HG03097 (cell line): ENCODE measurements around the gene PRR3.
A peak's percentile ranks its signal among the peaks of the same experiment; 100 is the strongest.

ENCODE experiments used
- ATAC-seq: cut with Tn5 transposase; IDR thresholded peaks from one replicate; pipeline ENCODE4 v1.9.1; 2021; ENCODE audit not compliant: unreplicated experiment, low FRiP score

The PRR3 gene

DNA sequence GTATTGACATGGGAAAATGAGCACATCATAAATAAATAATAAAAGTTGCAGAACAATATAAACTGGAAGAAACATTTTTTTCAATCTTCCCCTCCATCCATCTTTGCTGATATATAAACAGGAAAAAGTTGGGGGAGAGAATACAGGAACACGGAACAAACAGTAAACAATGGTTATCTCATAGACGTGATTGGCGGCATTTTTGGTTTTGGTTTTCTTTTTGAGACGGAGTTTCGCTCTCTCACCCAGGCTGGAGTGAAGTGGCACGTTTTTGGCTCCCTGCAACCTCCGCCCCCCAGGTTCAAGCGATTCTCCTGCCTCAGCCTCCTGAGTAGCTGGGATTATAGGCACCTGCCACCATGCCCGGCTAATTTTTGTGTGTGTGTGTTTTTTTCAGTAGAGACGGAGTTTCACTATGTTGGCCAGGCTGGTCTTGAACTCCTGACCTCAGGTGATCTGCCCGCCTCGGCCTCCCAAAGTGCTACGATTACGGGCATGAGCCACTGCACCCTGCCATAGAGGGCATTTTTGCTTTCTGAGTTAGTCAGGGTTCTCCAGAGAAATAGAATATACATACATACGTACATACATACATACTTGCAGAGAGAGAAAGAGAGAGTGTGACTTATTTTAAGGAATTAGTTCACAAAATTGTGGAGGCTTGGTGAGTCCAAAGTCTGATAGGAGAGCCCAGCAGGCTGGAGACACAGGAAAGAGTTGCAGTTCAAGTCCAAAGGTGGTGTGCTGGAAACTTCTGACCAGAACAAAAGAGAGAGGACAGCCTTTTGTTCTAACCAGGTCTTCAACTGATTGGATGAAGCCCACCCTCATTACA lies 23.4 kb upstream of the PRR3 start:
- ATAC-seq, result no peak

DNA sequence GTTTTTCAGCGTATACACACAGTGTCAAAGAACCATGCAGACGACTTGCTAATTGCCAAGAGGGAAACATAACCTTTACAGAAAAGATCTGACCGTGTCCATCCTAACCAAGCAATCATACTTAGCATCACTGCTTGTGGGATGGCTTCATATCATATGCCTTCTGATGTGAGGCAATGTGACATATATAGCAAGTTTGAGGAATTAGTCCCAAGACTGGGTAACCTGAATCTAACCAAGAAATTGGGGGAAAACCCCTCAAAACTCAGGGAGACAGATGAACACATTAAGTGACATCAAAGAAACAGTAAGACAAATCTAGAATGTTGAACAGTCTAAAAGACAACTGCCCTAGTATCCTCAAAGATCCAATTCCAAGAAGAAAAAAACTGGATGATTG lies 19.2 kb upstream of the PRR3 start:
- no peak for ATAC-seq

DNA sequence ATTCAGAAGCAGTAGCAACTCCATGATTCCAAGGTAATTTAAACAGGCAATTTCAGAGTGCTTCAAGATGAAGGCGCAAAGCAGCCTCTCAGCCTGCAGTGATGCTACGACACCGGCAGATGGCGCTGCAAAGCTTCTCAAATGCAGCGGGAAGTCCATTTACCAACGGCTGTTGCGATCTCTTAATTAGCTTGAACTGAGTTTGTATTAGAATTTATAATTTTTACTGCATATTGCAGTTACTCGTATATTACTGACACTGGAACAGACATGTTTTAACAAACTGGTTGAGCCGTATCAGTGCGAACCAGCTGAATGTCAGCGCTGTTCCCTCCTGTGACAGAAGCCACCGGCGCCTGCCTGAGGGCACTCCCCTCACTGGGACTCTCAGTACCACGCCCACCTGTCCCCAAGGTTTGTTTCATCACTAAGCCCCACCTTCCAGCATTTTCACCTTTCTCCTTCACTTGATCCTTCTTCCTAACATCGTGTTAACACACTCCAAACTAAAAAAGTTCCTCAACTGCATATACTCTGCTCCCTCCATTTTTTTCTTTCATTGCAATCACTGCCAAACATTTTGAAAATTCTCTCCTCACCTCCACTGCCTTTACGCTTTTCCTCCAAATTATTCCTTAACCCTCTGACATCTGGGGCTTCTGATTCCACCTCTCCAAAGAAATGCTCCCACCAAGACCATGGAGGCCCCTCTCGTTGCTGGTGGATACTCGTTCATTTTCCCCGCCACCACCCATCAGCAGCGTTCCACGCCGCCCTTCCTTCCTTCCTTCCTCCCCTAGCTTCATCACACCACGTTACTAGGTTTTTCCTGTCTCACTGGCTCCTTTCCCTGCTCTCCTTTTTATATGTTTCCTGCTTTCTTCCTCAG lies 15.3 kb upstream of the PRR3 start:
- ATAC-seq, result no peak

DNA sequence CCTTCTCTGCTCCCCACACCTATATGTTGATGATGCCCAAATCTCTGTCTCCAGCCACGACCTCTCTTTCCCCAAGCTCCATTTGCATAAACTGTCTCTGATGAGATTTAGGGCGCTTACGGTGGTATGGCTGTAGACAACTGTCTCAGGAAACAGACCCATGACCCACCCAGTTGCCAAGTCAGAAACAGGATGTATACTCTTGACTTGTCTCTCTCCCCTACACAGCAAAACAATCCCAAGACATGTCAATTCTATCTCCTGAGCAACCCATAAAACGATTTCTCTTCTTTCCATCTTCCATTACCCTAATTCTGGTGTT lies 14.7 kb upstream of the PRR3 start:
- no peak for ATAC-seq

DNA sequence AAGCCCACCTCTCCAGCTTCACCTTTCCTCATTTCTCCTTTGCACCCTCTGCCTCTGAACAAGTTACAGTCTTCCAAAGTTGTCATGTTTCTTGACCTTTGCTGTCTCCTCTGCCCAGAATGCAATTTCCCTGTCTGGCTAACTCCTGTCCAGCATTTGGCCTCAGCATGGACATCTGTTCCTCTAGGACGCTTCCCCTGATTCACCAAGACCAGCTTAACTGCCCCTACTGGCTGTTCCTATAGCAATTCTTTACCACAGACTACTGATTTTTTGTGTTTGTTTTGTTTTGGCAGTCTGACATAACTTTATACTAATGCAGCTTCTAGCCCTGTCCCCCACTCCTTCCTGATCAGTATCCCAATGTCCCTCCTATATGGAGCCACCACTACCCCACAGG lies 14.2 kb upstream of the PRR3 start:
- ATAC-seq, result no peak

DNA sequence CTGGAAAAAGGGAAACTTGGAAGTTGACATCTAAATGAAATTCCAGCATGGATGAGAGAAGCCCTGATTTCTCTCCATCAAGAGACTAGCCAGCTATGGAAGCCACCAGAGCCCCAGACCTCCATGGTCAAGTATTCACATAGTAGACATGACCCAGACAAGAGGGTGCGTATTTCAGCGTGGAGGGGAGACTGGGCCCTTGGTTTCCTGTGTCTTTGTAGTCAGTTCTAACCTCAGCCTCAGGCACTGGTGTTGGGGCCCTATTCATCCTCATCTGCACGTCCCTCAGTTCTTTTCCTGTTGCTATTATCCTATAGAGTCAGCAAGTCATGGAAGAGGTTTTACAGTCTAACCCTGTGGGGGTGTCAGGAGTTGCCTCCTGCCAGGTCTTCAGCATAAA lies 13.3 kb upstream of the PRR3 start:
- ATAC-seq, result no peak

DNA sequence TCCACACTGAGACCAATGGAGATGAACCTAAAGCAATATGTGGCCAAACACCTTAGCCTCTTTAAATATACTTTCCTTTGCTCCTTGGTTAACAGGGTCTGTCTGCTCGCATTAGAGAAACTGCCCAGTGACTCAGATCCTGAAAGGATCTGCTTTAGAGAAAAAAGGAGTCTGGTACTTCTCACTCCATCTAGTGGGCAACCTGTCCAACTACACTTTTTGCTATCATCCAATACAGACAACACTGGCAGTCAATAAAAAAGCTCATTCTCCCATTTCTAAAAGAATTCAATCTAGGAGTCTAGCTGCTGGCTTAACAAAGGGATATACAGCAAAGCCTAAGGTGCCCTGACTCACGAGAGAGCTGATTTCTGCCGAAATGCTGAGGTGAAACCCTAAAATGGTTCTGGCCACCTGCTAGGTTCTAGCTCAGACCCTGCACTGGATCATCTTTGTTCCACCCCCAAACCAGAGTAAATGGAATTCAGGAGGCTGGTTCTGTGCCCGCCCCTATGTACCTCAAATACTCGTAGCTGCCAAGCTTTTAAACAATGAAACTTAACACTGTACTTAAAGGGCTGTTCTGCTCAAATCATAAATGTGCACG lies 12.3 kb upstream of the PRR3 start:
- ATAC-seq, result no peak

DNA sequence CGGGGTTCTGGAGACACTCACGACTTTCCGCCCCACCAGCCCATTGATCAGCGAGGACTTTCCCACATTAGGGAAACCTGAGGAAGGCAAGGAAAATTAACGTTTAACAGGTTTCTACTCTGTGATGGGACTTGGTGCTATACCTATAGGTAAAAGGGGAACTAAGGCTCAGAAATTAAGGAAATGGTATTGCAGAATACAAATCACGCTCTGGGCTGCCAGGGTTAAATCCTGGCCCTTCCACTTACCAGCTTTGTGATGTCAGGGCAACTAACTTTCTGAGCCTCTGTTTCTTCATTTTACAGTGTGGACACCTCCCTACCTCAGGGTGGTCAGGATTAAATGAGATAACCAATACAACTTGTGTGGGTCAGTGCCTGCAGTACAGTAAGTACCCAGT lies 9.6 kb upstream of the PRR3 start:
- no peak for ATAC-seq

DNA sequence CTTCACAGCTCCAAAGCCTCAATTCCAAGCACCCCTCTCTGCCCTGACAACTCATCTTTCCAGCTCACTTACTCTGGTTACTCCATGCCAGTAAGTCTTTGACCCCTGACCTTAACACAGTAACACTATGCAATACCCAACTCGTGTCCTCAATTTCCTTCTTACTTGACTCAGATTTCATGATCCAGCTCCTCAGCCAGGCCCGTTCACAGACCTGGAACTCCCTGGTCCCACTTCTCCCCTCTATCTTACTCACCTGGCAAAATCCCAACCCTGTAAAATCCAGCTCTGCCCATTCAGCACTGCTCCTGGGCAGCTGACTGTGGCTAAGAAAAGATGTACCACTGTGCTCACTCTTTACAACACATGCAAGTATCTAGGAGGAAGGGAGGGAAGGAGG lies 8.7 kb upstream of the PRR3 start:
- no peak for ATAC-seq

DNA sequence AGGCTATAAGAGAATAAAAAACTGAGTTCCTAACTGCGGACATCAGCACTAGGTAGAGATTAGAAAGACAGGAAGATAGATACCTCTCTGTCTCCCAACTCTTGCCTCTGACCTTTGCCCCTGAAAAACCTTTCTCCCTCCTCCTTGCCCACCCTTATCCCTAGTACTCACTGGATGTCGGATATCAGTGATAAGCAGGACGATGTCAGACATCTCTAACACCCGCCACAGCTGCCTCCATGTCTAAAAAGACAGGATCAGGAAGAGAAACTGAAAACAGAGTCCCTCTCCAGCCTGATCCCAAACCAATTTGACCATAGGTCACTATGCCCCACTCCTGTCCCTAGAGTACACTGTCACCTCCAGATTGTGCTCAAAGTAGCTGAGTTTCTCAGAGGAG lies 2.7 kb upstream of the PRR3 start:
- ATAC-seq, result no peak

DNA sequence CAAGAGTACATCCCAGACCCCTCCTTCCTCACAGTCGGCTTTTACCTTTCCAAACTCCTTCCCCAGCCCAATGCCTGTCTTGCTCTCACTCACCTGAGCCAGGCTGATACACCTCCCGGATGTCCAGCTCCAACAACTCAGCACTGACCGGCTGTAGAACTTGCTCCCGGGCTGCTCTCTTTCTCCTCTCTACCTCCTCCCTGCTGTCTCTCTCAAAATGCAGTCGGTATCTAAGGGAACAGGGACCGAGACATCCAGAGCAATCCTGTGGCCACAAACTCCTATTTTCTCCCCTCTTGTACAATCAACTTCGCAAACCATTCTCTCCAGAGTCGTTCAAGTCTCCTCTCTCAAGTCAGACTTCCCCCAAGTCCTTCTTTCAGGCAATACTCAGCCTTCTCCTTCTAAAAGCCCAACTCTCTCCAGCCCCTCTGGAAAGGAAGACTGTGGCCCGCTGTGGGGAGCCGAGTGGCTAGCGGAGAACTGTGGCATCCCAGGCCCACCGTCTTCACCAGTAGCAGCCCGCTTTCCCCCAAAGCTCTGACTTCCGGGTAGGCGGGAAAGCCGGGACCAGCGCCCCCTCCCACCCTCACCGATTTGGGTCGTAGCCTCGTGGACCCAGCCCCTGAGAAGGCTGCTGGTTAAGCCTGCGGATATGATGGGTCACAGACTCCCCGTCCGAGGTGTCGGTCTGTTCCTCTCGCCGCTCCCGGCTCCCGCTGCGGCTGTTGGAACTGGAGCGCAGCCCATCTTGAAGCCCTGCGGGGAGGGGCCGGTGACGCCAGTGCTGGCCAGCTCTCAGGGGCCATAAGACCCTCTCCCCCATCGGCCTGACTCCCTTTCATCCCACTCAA lies 1.9 kb upstream of the PRR3 start:
- ATAC-seq, result no peak

DNA sequence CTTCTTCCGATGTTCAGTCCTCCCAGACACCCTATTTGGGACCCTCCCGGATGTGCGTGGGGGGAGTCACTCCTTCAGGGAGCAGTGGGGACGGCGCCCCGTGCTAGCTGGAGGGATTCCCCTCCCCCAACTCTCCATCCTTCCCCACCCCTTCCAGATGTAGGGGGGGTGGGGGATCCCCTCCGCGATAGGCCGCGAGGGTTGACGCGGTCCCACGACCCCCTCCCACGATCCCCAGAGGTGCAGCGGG lies 1.4 kb upstream of the PRR3 start:
- no peak for ATAC-seq

DNA sequence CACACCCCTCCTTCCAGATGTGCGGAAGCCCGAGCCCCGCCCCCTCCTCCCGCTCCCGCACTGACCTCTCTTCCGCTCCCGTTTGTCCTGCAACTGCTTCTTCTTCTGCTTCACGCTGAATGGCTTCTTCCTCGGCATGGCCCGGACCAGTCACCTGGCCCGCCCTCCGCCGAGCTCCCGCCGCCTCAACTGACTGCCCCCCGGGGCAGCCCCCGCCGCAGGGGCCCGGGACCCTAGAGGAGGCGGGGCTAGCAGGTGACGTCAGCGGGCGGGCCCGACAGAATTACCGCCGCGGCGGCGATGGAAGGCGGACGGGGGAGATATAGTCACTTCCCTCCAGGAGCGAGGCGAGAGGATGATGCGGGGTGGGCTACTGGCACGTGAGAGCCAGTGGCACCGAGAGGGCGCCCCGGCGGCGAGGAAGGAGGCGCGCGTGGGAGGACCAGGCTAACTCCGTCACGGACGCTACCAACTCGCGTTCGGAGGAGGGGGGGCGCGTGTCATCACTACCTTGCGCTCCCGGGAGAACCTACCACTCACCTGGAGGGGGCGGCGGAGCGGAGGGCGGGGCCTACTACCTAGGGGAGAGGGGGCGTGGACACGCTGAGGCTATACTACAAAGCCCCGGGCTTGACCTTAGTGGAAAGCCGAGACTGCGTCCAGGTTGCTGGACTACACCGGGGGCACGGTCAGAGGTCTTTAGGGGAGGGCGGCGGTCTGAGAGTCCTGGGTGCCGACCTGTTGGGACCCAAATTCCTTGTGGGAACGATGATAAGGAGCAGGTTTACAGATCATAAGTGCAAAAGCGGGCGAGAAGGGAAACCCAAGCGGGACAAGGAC lies 809 bp upstream of the PRR3 start, which contains the start of gene GNL1:
TSS of gene GNL1 (minus strand) at position 424 of the 840 bp plus-strand sequence. CDS start at position 138, 286 bp downstream.
- peak; percentile 67 for ATAC-seq

DNA sequence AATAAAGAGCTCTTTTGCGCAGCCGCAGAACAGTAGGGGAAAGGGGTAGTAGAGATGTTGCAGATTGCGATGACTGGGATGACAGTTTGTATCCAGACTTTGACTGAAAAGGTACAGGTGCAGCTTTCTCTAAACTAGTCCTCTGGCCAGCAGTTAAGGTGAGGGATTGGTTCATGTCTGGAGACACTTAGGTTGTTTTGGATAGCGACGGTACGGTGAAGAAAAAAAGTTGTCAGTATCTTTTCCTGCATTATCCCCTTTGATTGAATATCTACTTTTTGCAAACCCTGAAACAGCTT lies 537 bp downstream of the PRR3 start:
- ATAC-seq, result no peak

DNA sequence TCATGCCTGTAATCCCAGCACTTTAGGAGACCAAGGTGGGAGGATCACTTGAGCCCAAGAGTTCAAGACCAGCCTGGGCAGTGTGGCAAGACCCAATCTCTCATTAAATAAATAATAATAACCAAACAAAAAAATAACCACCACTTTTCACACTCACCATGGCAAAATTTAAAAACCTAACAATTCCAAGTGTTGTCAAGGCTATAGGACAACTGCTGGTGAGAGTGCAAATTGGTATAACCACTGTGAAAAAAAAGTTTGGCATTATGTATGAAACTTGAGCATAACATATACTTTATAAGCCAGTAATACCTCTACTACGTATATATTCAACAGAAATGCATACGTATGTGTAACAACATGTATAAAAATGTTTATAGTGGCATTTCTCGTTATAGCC lies 3.8 kb downstream of the PRR3 start:
- ATAC-seq, result no peak

DNA sequence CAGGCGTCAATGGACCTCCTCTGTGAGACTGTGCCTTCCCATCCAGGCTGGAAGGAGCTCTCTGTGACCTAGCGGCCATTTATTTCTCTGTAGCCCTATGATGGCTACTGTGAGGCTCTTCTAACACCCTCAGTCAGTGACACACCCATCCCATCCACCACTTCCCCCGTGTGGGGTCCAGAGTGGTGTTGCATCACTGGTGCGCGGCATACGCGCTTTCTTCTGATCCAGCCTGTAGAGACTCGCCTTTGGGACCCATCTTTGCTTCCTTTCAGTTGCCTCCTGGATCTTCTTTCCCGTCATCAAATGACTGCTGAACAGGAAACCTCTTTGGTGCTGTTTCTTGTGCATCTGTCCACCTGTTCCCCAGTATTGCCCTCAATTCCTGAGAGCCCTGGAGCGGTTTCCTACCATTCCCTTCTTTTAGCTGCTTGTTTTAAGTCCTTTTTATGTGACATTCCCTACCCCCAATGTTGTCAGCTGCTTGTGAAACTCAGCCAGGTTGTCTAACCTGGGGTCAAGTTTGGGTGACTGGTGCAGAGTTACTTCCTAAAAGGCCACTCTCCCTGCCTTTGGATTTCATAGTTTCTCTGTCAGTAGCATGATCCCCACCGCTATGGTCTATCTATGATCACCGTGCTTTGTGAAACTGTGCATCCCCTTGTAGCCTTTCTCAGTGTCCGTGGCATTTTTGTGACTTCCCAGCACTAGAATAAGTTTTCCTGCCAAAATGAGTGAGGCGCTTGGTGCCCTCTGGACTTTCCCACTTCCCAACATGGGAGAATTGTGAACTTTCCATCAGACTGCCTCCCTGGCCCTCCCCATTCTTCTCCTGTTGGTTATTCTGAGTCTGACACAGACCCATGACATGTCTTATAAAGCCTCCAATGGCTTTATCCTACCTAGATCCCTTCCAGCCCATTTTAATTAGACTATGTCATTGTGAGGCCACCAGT lies 5.7 kb downstream of the PRR3 start:
- ATAC-seq, result no peak

DNA sequence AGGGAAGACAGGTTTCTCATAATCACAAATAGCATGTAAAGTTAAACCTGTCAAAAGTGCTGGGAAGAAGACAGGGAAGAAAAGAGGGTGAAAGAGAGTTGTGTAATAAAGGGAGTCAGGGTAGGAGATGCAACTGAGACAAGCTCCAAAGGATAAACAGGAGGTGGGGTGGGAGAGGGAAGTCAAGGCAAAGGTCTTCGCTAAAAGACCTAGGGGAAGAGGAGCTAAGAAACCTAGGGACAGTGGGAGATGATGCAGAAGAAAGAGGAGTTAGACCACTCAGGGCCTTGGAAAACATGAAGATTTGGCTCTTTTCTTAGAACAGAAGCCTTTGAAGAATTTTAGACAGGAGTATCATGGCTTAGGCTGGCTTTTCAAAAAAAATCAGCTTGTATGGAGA lies 7.0 kb downstream of the PRR3 start:
- no peak for ATAC-seq

DNA sequence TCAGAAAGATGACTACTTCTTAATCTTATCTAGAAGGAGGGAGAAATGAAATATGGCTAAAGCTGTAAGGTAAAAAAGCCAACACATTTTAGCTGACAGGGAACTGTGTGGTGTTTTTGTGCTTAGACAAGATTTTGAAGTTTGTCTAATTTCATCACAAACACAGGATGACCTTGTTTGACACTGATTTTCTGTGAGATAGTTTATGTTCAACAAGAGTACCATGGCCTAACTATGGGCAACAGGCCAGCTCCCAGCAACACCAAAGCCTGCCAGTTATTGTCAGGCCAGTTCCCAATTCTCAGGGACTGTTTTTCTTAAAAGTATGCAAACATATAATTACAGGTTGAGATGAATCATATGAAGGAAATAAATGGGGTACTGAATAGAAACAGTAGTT lies 8.7 kb downstream of the PRR3 start:
- no peak for ATAC-seq

DNA sequence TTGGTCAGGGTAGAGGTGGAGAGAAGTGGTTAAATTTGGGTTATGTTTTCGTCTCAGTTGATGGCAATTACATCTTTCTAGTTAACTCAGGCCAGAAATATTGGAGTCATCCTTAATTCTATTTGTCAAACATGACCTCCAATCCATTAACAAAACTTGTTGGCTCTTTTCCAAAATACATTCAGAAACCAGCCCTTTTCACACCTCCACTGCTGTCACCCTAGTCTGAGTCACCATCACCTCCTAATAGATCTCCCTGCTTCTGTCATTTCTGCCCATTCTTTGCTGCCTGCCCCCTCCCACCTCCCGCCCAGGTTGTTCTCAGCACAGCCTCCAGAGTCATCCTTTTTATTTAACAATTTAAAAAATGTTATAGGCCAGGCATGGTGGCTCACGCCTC lies 11.2 kb downstream of the PRR3 start:
- ATAC-seq, result no peak
